Neural progenitor cell (in vitro differentiated cells): ENCODE results near the gene ARL15.

Experiments used
- CTCF ChIP-seq: fragments of 200-600 bp; sonication (generic); IDR thresholded peaks from 2 replicates; pipeline ENCODE4 v1.5.1; 2017; ENCODE audit warnings: antibody characterized with exemption, mild to moderate bottlenecking
- EZH2 ChIP-seq: fragments of 200-600 bp; sonication (generic); IDR thresholded peaks from 2 replicates; pipeline ENCODE4 v1.6.1; 2017; ENCODE audit warnings: antibody characterized with exemption, mild to moderate bottlenecking, moderate library complexity

GRCh38 chr5:54098267-54098666, 212.1 kb downstream of the ARL15 start:
- TF ChIP-seq CTCF (no peak), EZH2 (no peak)
